Measurements from ENCODE around the gene MRPL54. TPM values are rescaled to one million over a fixed set of nuclear protein-coding genes. Genes with fewer than 3 reads are reported as not detected.
A peak's percentile ranks its signal among the peaks of the same experiment; 100 is the strongest.
"Not testable (repeated sequence)": the region's sequence is repeated elsewhere in the genome, so short reads cannot be mapped to it uniquely, and the experiment has no call there.

The MRPL54 gene
- polyA plus RNA-seq, 6 donors from 2014 or later: 113 to 186 (median 131) TPM

DNA sequence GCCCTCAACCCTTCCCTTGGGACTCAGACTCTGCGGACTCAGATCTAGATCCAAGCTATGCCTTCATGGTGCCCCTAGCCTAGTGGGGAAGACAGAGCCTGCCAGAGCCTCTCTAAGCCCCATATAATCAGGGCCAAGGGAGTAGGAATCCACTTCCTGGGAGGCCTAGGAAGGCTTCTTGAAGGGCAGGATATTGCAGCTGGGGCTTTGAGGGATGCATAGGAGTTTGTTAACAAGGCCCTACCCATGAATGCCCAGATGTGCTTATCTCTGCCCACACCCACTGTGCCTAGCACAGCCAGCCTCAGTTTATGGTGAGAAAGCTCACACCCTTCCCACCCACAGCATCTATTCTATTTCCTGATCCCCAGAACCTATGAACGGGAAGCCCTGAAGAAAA lies 12.3 kb upstream of the MRPL54 start:
- no peak overlapping the region for H3K27ac Mint-ChIP-seq
- H3K4me1 Mint-ChIP-seq: peaks cover 5 to 7% (median 6%) of the 10 kb centered on the region in 3 donors
- no peaks in the 10 kb centered on the region for H3K9me3 Mint-ChIP-seq
- DNase-seq (no peak), ATAC-seq (ENCODE audit: low read depth in 2 of 2) (no peak)
- no peaks in the 10 kb centered on the region for H3K27me3 Mint-ChIP-seq
- H3K4me3 Mint-ChIP-seq: peak overlapping the region in 1 of 8 donors; percentile 1
- H3K36me3 Mint-ChIP-seq: peaks cover 0 to 14% of the 10 kb centered on the region in 2 donors

DNA sequence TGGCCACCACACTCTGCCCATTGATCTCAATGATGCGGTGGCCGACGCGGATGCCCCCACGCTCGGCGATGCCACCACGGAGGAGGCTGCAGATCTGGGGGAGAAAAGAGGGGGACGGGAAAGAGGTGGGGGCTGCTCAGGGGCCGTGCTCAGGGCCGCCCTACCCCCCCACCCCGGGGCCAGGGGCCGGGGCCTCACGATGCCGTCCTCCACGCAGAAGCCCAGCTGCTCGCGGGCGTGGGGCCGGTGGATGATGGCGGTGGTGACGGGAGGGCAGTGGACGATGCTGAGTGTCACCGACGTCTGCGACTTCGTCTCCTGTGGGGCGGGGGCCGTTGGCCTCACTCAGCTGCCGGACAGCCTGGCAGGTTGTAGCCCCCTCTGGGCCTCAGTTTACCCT lies 11.2 kb upstream of the MRPL54 start:
- Mint-ChIP-seq H3K27me3 (no peaks in the 10 kb centered on the region), H3K4me3 (no peak overlapping the region), H3K36me3 (peaks cover 0 to 14% of the 10 kb centered on the region in 2 donors), H3K9me3 (no peaks in the 10 kb centered on the region), H3K4me1 (peaks cover 10 to 15% (median 14%) of the 10 kb centered on the region in 3 donors), H3K27ac (no peak overlapping the region)
- DNase-seq (no peak), ATAC-seq (ENCODE audit: low read depth in 2 of 2) (no peak)

DNA sequence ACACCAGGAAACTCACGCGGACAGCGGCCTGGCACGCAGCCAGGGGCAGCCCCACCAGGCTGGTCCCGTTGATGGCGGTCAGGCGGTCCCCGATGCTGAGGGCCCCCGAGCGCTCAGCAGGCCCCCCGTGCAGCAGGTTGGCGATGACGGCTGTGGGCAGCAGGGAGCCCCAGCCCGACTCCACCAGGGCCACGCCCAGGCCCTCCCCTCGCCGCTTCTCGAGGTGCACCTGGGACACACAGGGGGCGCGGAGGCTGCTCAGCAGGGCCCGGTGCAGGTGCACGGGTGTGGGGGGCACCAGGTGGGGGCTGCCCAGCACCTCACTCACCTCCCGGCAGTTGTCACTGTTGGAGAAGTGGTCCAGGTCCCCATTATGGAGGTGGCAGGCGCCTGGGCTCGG lies 10.0 kb upstream of the MRPL54 start:
- H3K27ac Mint-ChIP-seq: no peak overlapping the region
- no peak for DNase-seq
- peaks cover 0 to 14% of the 10 kb centered on the region in 2 donors for H3K36me3 Mint-ChIP-seq
- no peaks in the 10 kb centered on the region for H3K9me3 Mint-ChIP-seq
- peaks cover 10 to 15% (median 14%) of the 10 kb centered on the region in 3 donors for H3K4me1 Mint-ChIP-seq
- ATAC-seq (ENCODE audit: low read depth in 2 of 2): no peak
- no peaks in the 10 kb centered on the region for H3K27me3 Mint-ChIP-seq
- H3K4me3 Mint-ChIP-seq: no peak overlapping the region

DNA sequence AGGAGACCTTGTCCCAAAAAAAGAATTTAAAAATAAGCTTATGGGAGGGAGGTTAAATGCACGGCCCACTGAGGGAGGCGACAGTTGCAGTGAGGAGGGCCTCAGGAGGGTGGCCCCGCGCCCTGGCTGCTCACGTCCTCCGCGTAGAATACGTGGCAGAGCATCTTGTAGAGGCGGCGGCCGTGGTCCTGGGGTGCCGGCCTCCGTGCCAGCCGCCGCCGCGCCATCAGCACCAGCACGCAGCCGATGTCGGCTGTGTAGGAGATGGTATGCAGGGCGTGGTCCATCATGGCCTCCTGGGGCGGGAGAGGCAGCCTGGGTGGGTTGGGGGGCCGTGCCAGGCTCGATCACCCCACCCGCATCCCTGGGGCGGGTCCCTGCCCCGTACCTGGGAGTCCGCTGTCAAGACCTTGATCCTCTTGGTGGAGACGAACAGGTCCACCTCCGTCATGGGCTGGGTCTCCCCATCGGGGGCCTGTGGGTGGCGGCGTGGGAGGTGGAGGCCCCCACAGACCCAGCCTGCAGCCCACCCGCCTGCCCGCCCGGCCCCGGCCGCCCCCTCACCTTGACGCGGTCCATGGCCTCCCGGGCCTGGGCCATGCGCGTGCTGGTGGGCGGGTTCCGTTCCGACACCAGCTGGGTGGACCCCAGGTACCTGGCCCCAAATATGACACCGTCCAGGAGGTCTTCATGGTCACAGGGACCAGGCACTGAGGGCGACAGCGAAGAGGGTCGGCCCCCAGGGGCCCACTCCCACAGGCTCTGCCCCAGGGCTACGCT lies 8.7 kb upstream of the MRPL54 start:
- no peak for DNase-seq
- H3K4me3 Mint-ChIP-seq: no peak overlapping the region
- no peak overlapping the region for H3K27ac Mint-ChIP-seq

DNA sequence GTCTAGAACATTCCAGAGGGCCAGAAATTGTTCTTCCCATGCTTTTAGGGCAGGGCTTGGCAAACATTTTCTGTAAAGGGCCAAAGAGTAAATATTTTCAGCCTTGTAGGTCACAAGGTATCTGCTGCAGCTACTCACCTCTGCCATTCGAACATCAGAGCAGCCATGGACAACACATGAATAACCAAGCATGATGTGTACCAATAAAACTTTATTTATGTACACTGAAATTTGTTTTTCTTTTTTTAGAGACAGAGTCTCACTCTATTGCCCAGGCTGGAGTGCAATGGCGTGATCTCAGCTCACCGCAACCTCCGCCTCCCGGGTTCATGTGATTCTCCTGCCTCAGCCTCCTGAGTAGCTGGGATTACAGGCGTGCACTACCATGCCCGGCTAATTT lies 4.8 kb upstream of the MRPL54 start:
- not testable (repeated sequence) for H3K36me3 Mint-ChIP-seq; DNase-seq; ATAC-seq (ENCODE audit: low read depth in 2 of 2); H3K27ac Mint-ChIP-seq; H3K27me3 Mint-ChIP-seq; H3K9me3 Mint-ChIP-seq
- Mint-ChIP-seq H3K4me3 (peak overlapping the region in 1 of 8 donors; percentile 20), H3K4me1 (peaks cover 23 to 48% (median 32%) of the 10 kb centered on the region in 3 donors)

More for the DNA sequence above, 8.7 kb upstream of the MRPL54 start:
- no peaks in the 10 kb centered on the region for H3K9me3 Mint-ChIP-seq
- no peaks in the 10 kb centered on the region for H3K27me3 Mint-ChIP-seq
- H3K36me3 Mint-ChIP-seq: peaks cover 0 to 14% of the 10 kb centered on the region in 2 donors
- peaks cover 10 to 18% (median 15%) of the 10 kb centered on the region in 3 donors for H3K4me1 Mint-ChIP-seq
- ATAC-seq (ENCODE audit: low read depth in 2 of 2): no peak

DNA sequence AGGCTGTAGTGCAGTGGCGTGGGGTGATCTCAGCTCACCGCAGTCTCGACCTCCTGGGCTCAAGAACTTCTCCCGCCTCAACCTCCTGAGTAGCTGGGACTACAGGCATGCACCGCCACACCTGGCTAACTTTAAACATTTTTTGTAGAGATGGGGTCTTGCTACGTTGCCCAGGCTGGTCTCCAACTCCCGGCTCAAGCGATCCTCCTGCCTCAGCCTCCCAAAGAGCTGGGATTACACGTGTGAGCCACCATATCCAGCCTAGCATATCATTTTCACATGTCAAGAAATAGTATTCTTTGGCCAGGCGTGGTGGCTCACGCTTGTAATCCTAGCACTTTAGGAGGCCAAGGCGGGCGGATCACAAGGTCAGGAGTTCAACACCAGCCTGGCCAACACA lies 4.2 kb upstream of the MRPL54 start:
- H3K27me3 Mint-ChIP-seq; H3K9me3 Mint-ChIP-seq; DNase-seq; H3K27ac Mint-ChIP-seq; H3K36me3 Mint-ChIP-seq; ATAC-seq (ENCODE audit: low read depth in 2 of 2): not testable (repeated sequence)
- Mint-ChIP-seq H3K4me3 (peak overlapping the region in 3 of 8 donors; percentile 29 to 74 (median 53)), H3K4me1 (peaks cover 27 to 54% (median 37%) of the 10 kb centered on the region in 3 donors)

DNA sequence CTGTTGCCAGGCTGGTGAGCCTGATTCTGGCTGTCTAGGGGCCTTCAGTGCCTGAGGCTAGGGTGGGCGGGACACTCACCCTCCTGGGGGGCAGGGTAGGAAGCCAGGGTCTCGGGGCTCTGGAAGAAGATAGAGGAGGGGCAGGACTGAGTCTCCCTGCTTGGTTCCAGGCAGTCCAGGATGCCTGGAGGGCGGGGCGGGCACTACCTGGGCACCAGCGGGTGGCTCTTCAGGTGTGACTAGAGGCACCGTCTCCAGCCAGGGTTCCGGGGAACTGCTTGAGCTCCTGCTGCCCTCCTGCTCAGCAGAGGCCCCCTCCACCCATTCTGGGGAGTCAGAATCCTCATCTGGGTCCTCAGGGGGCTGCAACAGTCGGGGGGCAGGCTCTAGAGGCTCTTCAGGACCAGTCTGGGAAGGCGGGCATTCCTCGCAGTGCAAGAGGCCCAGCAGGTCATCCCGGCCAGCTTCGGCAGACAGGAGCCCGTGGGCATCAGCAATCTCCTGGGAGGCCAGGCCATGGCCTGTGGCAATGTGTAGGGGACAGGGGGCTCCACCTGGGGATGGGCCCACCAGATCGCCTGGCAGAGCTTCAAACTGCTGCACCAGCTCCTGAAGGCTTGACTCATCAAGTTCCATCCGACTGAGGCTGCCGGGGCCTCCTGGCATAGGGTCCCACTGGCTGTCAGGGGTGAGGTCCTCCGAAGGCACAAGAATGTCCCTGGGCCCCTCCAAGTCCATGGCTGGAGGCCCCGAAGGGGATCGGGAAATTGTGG lies 2.8 kb upstream of the MRPL54 start:
- no peaks in the 10 kb centered on the region for H3K36me3 Mint-ChIP-seq
- ATAC-seq (ENCODE audit: low read depth in 2 of 2) (no peak), DNase-seq (no peak)
- peaks cover 0 to 2% (median 0%) of the 10 kb centered on the region in 7 donors for H3K9me3 Mint-ChIP-seq
- peak overlapping the region in 7 of 8 donors; percentile 12 to 99 (median 95) for H3K4me3 Mint-ChIP-seq
- no peaks in the 10 kb centered on the region for H3K27me3 Mint-ChIP-seq
- peaks cover 27 to 53% (median 36%) of the 10 kb centered on the region in 3 donors for H3K4me1 Mint-ChIP-seq
- peak overlapping the region in 4 of 6 donors; percentile 6 to 99 (median 68) for H3K27ac Mint-ChIP-seq

DNA sequence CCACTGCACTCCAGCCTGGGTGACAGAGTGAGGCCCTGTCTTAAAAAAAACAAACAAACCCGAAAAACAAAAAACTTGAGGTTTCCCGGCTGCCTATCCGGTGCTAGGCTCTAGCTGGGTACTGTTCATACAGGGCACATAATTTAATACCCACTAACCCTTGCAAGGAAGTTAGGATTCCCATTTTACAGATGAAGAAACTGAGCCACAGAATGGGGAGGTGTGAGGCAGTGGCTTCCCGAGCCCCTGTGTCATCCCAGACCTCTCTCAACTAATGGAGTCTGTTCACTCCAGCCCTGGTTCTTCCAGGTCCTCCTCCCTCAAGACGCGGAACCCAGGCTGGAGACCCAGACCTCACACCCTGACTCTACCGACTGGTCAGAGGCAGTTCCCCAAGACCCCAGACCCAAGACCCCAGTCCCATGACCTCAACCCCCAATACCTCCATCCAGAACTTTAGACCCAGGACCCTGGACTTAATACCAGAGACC lies 1.6 kb upstream of the MRPL54 start:
- Mint-ChIP-seq H3K4me3 (peak overlapping the region; percentile 91 to 99 (median 98)), H3K27ac (peak overlapping the region; percentile 92 to 99 (median 99)), H3K27me3 (no peaks in the 10 kb centered on the region), H3K9me3 (peaks cover 0 to 2% (median 0%) of the 10 kb centered on the region in 7 donors), H3K36me3 (no peaks in the 10 kb centered on the region), H3K4me1 (peaks cover 18 to 43% (median 24%) of the 10 kb centered on the region in 3 donors)
- ATAC-seq (ENCODE audit: low read depth in 2 of 2): no peak
- DNase-seq: no peak

DNA sequence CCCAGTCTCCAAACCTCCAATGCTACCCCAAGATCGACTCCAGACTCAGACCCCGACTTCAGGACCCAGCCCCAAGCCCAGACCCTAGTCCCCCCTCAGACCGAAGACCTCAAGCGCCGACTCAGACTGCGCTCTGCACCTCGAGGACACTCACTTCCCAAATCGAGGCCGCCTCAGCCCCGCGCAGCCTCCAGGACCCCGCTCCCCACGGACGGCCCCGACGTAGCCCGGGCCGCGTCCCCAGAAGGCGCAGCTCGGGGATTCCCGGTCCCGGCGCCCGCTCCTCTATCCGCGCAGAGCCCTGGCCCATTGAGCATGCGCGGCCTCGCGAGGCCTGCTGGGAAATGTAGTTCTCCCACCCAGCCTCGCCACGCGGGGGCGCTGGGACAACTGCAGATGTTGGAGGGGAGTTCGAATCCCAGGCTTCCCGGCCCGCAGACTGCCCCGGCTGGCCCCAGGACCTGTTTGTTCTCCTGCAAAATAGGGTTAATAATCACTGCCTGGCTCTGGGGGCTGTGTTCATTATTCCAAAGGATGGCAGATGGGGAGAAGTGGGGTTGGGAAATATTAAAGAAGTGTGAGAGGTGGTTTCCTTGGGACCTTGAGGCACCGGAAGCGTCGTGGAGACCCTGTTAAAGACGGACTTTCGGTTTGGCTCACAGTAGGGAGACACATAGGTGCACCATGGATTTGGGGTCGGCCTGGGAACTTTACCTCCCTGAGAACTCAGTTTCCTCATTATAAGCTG lies 926 bp upstream of the MRPL54 start, which contains the start of gene APBA3:
APBA3 (minus strand) TSS at position 311 of the 748 bp plus-strand sequence. CDS start 1,428 bp downstream, outside the sequence.
- H3K27me3 Mint-ChIP-seq: no peaks in the 10 kb centered on the region
- peak within 1 kb of the TSS; percentile 99 to 100 (median 100) for H3K27ac Mint-ChIP-seq
- peaks cover 0 to 2% (median 0%) of the 10 kb centered on the region in 7 donors for H3K9me3 Mint-ChIP-seq
- peak; percentile 50 to 55 for ATAC-seq (ENCODE audit: low read depth in 2 of 2)
- peaks cover 21 to 40% (median 26%) of the 10 kb centered on the region in 3 donors for H3K4me1 Mint-ChIP-seq
- H3K4me3 Mint-ChIP-seq: peak within 1 kb of the TSS; percentile 91 to 100 (median 99)
- DNase-seq: peak; percentile 92
- peaks cover 0 to 5% of the 10 kb centered on the region in 2 donors for H3K36me3 Mint-ChIP-seq

DNA sequence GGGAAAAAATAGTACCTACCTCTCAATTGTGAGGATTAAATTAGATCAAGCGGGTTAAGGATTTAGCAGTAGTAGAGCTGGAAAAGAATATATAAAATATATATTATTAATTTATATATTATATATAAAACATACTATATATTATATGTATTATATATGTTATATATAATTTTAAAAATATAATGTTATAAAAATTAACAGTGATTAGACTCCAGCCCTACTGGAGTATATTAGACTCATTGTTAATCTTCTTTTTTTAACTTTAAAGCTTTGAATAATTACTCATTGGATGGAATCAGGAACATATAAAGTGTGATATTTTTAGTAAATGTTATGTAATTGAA lies 380 bp upstream of the MRPL54 start:
- ATAC-seq (ENCODE audit: low read depth in 2 of 2): no peak
- Mint-ChIP-seq H3K36me3 (peaks cover 0 to 7% of the 10 kb centered on the region in 2 donors), H3K4me1 (peaks cover 23 to 40% (median 27%) of the 10 kb centered on the region in 3 donors), H3K4me3 (peak overlapping the region; percentile 91 to 100 (median 99)), H3K27me3 (no peaks in the 10 kb centered on the region), H3K9me3 (peaks cover 0 to 2% (median 0%) of the 10 kb centered on the region in 7 donors), H3K27ac (peak overlapping the region; percentile 99 to 100 (median 100))
- DNase-seq: no peak

DNA sequence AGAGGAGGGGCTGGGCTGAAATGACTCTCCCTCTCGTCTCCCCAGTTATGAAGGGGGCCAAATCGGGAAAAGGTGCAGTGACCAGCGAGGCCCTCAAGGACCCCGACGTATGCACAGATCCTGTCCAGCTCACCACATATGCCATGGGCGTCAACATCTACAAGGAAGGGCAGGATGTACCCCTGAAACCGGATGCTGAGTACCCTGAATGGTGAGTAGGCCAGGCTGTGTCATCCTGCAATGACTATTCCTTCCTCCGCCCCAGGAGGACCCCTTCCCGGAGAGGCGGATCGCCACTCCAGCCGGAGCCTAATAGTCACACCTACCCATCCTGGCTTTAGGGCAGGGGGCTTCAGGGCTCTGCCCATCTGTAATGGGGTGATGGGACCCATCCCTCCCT lies 2.6 kb downstream of the MRPL54 start:
- ATAC-seq (ENCODE audit: low read depth in 2 of 2) (no peak), DNase-seq (no peak)
- H3K27ac Mint-ChIP-seq: no peak overlapping the region
- H3K4me1 Mint-ChIP-seq: peaks cover 27% of the 10 kb centered on the region in 3 donors
- H3K36me3 Mint-ChIP-seq: peaks cover 0 to 15% of the 10 kb centered on the region in 2 donors
- no peak overlapping the region for H3K4me3 Mint-ChIP-seq
- no peaks in the 10 kb centered on the region for H3K27me3 Mint-ChIP-seq
- peaks cover 0 to 2% (median 0%) of the 10 kb centered on the region in 7 donors for H3K9me3 Mint-ChIP-seq

DNA sequence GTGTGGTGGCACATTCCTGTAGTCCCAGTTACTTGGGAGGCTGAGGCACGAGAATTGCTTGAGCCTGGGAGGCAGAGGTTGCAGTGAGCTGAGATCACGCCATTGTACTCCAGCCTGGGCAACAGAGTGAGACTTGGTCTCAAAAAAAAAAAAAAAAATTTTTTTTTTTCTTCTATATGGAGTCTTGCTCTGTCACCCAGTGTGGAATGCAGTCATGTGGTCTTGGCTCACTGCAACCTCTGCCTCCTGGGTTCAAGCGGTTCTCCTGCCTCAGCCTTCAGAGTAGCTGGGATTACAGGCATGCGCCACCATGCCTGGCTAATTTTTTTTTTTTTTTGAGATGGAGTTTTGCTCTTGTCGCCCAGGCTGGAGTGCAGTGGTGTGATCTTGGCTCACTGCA lies 3.3 kb downstream of the MRPL54 start:
- H3K4me1 Mint-ChIP-seq: peaks cover 22 to 27% (median 26%) of the 10 kb centered on the region in 3 donors
- not testable (repeated sequence) for DNase-seq; H3K27me3 Mint-ChIP-seq; H3K9me3 Mint-ChIP-seq; H3K27ac Mint-ChIP-seq; H3K4me3 Mint-ChIP-seq; ATAC-seq (ENCODE audit: low read depth in 2 of 2)
- peaks cover 0 to 15% of the 10 kb centered on the region in 2 donors for H3K36me3 Mint-ChIP-seq

DNA sequence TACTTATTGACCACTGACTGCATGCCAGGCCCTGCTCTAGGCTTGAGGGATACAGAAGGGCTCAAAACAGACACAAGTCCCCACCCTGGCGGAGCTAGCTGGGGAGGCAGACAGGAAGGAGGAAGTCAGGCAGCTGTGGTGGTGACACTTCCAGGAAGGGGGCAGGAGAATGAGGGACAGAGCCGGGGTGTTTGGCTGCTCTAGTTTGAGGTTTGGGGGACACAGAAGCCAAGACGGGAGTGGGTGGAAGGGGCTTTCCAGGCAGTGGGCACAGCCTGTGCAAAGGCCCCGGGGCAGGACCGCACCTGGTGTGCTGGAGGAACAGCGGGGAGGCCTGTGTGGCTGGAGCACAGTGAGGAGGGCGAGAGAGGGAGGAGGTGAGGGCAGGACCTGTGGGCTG lies 4.0 kb downstream of the MRPL54 start:
- no peak for ATAC-seq (ENCODE audit: low read depth in 2 of 2)
- Mint-ChIP-seq H3K27me3 (no peaks in the 10 kb centered on the region), H3K36me3 (peaks cover 0 to 15% of the 10 kb centered on the region in 2 donors), H3K9me3 (peaks cover 0 to 2% (median 0%) of the 10 kb centered on the region in 7 donors), H3K4me1 (peaks cover 14 to 25% (median 23%) of the 10 kb centered on the region in 3 donors), H3K4me3 (no peak overlapping the region), H3K27ac (peak overlapping the region in 4 of 6 donors; percentile 22 to 94 (median 48))
- no peak for DNase-seq

Measured in naive B cell (primary cell).